Breast epithelium (tissue), 3 donors: ENCODE results near the gene TEC.

ENCODE experiments used
- CTCF ChIP-seq, 3 donors: fragments of 450-650 bp; IDR thresholded peaks; one replicate each; pipeline ENCODE4 v1.5.1; 2016 to 2017; ENCODE audit warnings: antibody characterized with exemption in 3 of 3, mild to moderate bottlenecking in 3 of 3, moderate library complexity in 3 of 3
- POLR2A ChIP-seq: fragments of 450-650 bp; IDR thresholded peaks from one replicate; pipeline ENCODE4 v1.6.1; 2016; ENCODE audit warnings: antibody characterized with exemption, mild to moderate bottlenecking, moderate library complexity
- POLR2AphosphoS5 ChIP-seq, 3 donors: sonication (generic); formaldehyde crosslinking; IDR thresholded peaks; one replicate each; pipeline ENCODE4 v1.6.1; 2017; ENCODE audit warnings: antibody characterized with exemption in 3 of 3

GRCh38 chr4:48241731-48242130, 27.9 kb downstream of the TEC start:
- TF ChIP-seq CTCF (IDR thresholded peaks at IDR 0.05), result no peak
- no peak for TF ChIP-seq POLR2AphosphoS5 (IDR thresholded peaks at IDR 0.05)
- no peak for TF ChIP-seq POLR2A
